ENCODE data around the gene SDCCAG8.
"Not testable (repeated sequence)": the region's sequence is repeated elsewhere in the genome, so short reads cannot be mapped to it uniquely, and the experiment has no call there.

Gene SDCCAG8

GRCh38 chr1:243255791-243256512 lies at the start of gene SDCCAG8:
Gene SDCCAG8 (plus strand): TSS chr1:243256041. CDS start chr1:243256174, 133 bp downstream.
- peak; percentile 80 to 95 for DNase-seq (ENCODE audit: low read depth in 1 of 2, low spot score in 1 of 2)

GRCh38 chr1:243211984-243212383 lies 43.9 kb upstream of the SDCCAG8 start:
- DNase-seq (ENCODE audit: low read depth in 1 of 2, low spot score in 1 of 2), result not testable (repeated sequence)

GRCh38 chr1:243213045-243213787 lies 42.6 kb upstream of the SDCCAG8 start:
- DNase-seq (ENCODE audit: low read depth in 1 of 2, low spot score in 1 of 2), result no peak

GRCh38 chr1:243215276-243215875 lies 40.5 kb upstream of the SDCCAG8 start:
- not testable (repeated sequence) for DNase-seq (ENCODE audit: low read depth in 1 of 2, low spot score in 1 of 2)

- no peak for DNase-seq (ENCODE audit: low read depth in 1 of 2, low spot score in 1 of 2)
Measured at GRCh38 chr1:243216741-243217140, 39.1 kb upstream of the SDCCAG8 start.

- no peak for DNase-seq (ENCODE audit: low read depth in 1 of 2, low spot score in 1 of 2)
Measured at GRCh38 chr1:243217349-243217748, 38.5 kb upstream of the SDCCAG8 start.

- DNase-seq (ENCODE audit: low read depth in 1 of 2, low spot score in 1 of 2), result no peak
Measured at GRCh38 chr1:243218059-243218458, 37.8 kb upstream of the SDCCAG8 start.

- DNase-seq (ENCODE audit: low read depth in 1 of 2, low spot score in 1 of 2), result no peak
Measured at GRCh38 chr1:243227622-243228021, 28.2 kb upstream of the SDCCAG8 start.

GRCh38 chr1:243229526-243229925 lies 26.3 kb upstream of the SDCCAG8 start:
- no peak for DNase-seq (ENCODE audit: low read depth in 1 of 2, low spot score in 1 of 2)

- no peak for DNase-seq (ENCODE audit: low read depth in 1 of 2, low spot score in 1 of 2)
Measured at GRCh38 chr1:243230914-243231313, 24.9 kb upstream of the SDCCAG8 start.

- DNase-seq (ENCODE audit: low read depth in 1 of 2, low spot score in 1 of 2), result no peak
Measured at GRCh38 chr1:243233908-243234307, 21.9 kb upstream of the SDCCAG8 start.

GRCh38 chr1:243234978-243235647 lies 20.7 kb upstream of the SDCCAG8 start:
- no peak for DNase-seq (ENCODE audit: low read depth in 1 of 2, low spot score in 1 of 2)

- DNase-seq (ENCODE audit: low read depth in 1 of 2, low spot score in 1 of 2), result no peak
Measured at GRCh38 chr1:243236604-243237252, 19.1 kb upstream of the SDCCAG8 start.

GRCh38 chr1:243244432-243244841 lies 11.4 kb upstream of the SDCCAG8 start:
- no peak for DNase-seq (ENCODE audit: low read depth in 1 of 2, low spot score in 1 of 2)

GRCh38 chr1:243246916-243247315 lies 8.9 kb upstream of the SDCCAG8 start:
- DNase-seq (ENCODE audit: low read depth in 1 of 2, low spot score in 1 of 2), result no peak

- DNase-seq (ENCODE audit: low read depth in 1 of 2, low spot score in 1 of 2), result no peak
Measured at GRCh38 chr1:243247901-243248300, 7.9 kb upstream of the SDCCAG8 start.

GRCh38 chr1:243249214-243249613 lies 6.6 kb upstream of the SDCCAG8 start:
- DNase-seq (ENCODE audit: low read depth in 1 of 2, low spot score in 1 of 2), result no peak

GRCh38 chr1:243250102-243250501 lies 5.7 kb upstream of the SDCCAG8 start:
- DNase-seq (ENCODE audit: low read depth in 1 of 2, low spot score in 1 of 2), result no peak

- DNase-seq (ENCODE audit: low read depth in 1 of 2, low spot score in 1 of 2), result no peak
Measured at GRCh38 chr1:243251539-243251938, 4.3 kb upstream of the SDCCAG8 start.

GRCh38 chr1:243253211-243253925 lies 2.5 kb upstream of the SDCCAG8 start:
- no peak for DNase-seq (ENCODE audit: low read depth in 1 of 2, low spot score in 1 of 2)

GRCh38 chr1:243253926-243254232 lies 2.0 kb upstream of the SDCCAG8 start:
- DNase-seq (ENCODE audit: low read depth in 1 of 2, low spot score in 1 of 2), result no peak
